GM23338 (cell line): Measurements from ENCODE around the gene ITIH5. TPM values are rescaled to one million over a fixed set of nuclear protein-coding genes. Genes with fewer than 3 reads are reported as not detected.

Experiments
- ATAC-seq: fragments of 200-7000 bp; cut with Tn5 transposase; 3 replicates; pipeline ENCODE4 v1.9.1; 2020
- DNase-seq: peaks from one replicate; pipeline ENCODE4 v3.0.0-alpha.2; 2015; ENCODE audit warnings: low spot score
- H2AFZ ChIP-seq: fragments of 200-600 bp; sonication (generic); 2 replicates; pipeline ENCODE4 v1.8.0; 2016; ENCODE audit warnings: antibody characterized with exemption, mild to moderate bottlenecking, moderate library complexity
- H3F3A ChIP-seq: fragments of 200-600 bp; sonication (generic); replicated peaks from 2 replicates; pipeline ENCODE4 v1.8.0; 2017; ENCODE audit warnings: antibody characterized with exemption, mixed run types, low read depth
- H3K27ac ChIP-seq: fragments of 200-600 bp; sonication (generic); 2 replicates; pipeline ENCODE4 v1.6.1; 2016; ENCODE audit warnings: low read depth
- H3K27me3 ChIP-seq: fragments of 200-600 bp; sonication (generic); 2 replicates; pipeline ENCODE4 v1.8.0; 2016; ENCODE audit warnings: mild to moderate bottlenecking, mixed run types, moderate library complexity; ENCODE audit not compliant: insufficient read depth
- H3K36me3 ChIP-seq: fragments of 200-600 bp; sonication (generic); 2 replicates; pipeline ENCODE4 v1.8.0; 2016; ENCODE audit warnings: mild to moderate bottlenecking; ENCODE audit not compliant: insufficient read depth
- H3K4me1 ChIP-seq: fragments of 200-600 bp; sonication (generic); 2 replicates; pipeline ENCODE4 v1.8.0; 2016; ENCODE audit warnings: mild to moderate bottlenecking, moderate library complexity; ENCODE audit not compliant: insufficient read depth
- H3K4me2 ChIP-seq: fragments of 200-600 bp; sonication (generic); 2 replicates; pipeline ENCODE4 v1.7.1; 2017; ENCODE audit warnings: mixed run types
- H3K4me3 ChIP-seq: fragments of 200-600 bp; sonication (generic); 2 replicates; pipeline ENCODE4 v1.6.1; 2016; ENCODE audit warnings: mixed run types
- H3K79me2 ChIP-seq: fragments of 200-600 bp; sonication (generic); replicated peaks from 2 replicates; pipeline ENCODE4 v1.8.0; 2017; ENCODE audit warnings: mild to moderate bottlenecking; ENCODE audit not compliant: insufficient read depth
- H3K9me2 ChIP-seq: fragments of 200-600 bp; sonication (generic); 2 replicates; pipeline ENCODE4 v1.8.0; 2017; ENCODE audit not compliant: insufficient read depth
- H4K20me1 ChIP-seq: fragments of 200-600 bp; sonication (generic); replicated peaks from 2 replicates; pipeline ENCODE4 v1.8.0; 2017; ENCODE audit warnings: mild to moderate bottlenecking; ENCODE audit not compliant: insufficient read depth
- H3K27ac Mint-ChIP-seq: 2 replicates; pipeline ENCODE4 v1.8.0; 2020; ENCODE audit warnings: inconsistent platforms, mild to moderate bottlenecking, moderate library complexity, mixed read lengths
- H3K27me3 Mint-ChIP-seq: 3 replicates; pipeline ENCODE4 v1.8.0; 2022; ENCODE audit warnings: low read depth, mild to moderate bottlenecking, moderate library complexity, mixed read lengths, inconsistent platforms; ENCODE audit not compliant: insufficient read depth, poor library complexity
- H3K36me3 Mint-ChIP-seq: 3 replicates; pipeline ENCODE4 v1.8.0; 2021; ENCODE audit warnings: low read depth, mild to moderate bottlenecking, inconsistent platforms, moderate library complexity, mixed read lengths
- H3K4me1 Mint-ChIP-seq: 3 replicates; pipeline ENCODE4 v1.8.0; 2020; ENCODE audit warnings: mild to moderate bottlenecking, inconsistent platforms, mixed read lengths
- H3K4me3 Mint-ChIP-seq: 3 replicates; pipeline ENCODE4 v1.8.0; 2021; ENCODE audit warnings: moderate library complexity, mild to moderate bottlenecking, inconsistent platforms, mixed read lengths
- H3K9me3 Mint-ChIP-seq: 3 replicates; pipeline ENCODE4 v1.8.0; 2020; ENCODE audit warnings: moderate library complexity, mild to moderate bottlenecking, inconsistent platforms, mixed read lengths
- CREB1 ChIP-seq: fragments of 250-450 bp; sonication (Bioruptor Pico); IDR thresholded peaks from 2 replicates; pipeline ENCODE4 v1.5.0; 2020; ENCODE audit warnings: low read depth, mild to moderate bottlenecking, moderate library complexity
- CTCF ChIP-seq, 2 experiments: fragments of 200-600 bp in 1 of 2; sonication (generic) in 1 of 2; conservative IDR thresholded peaks; 2 replicates each; pipeline versions ENCODE4 v1.5.1 to v1.6.1; 2016 to 2017; ENCODE audit warnings: antibody characterized with exemption in 2 of 2, low read depth in 2 of 2, mild to moderate bottlenecking in 2 of 2, moderate library complexity in 1 of 2
- ETS1 ChIP-seq: IDR thresholded peaks from 2 replicates; pipeline ENCODE4 v1.6.1; 2016; ENCODE audit warnings: antibody characterized with exemption
- EZH2 ChIP-seq: fragments of 200-600 bp; sonication (generic); IDR thresholded peaks from one replicate; pipeline ENCODE4 v1.8.0; 2017; ENCODE audit warnings: antibody characterized with exemption, mild to moderate bottlenecking, low read depth; ENCODE audit not compliant: unreplicated experiment
- EZH2phosphoT487 ChIP-seq: fragments of 200-600 bp; sonication (generic); IDR thresholded peaks from one replicate; pipeline ENCODE4 v1.8.1; 2018; ENCODE audit warnings: antibody characterized with exemption; ENCODE audit not compliant: unreplicated experiment
- JUNB ChIP-seq: IDR thresholded peaks from one replicate; pipeline ENCODE4 v1.6.1; 2016; ENCODE audit warnings: antibody characterized with exemption; ENCODE audit not compliant: unreplicated experiment
- NANOG ChIP-seq: IDR thresholded peaks from 2 replicates; pipeline ENCODE4 v1.6.1; 2016; ENCODE audit warnings: antibody characterized with exemption, borderline replicate concordance
- POLR2AphosphoS5 ChIP-seq: IDR thresholded peaks from 2 replicates; pipeline ENCODE4 v1.6.1; 2016; ENCODE audit warnings: antibody characterized with exemption, low read depth
- ZNF114 ChIP-seq: fragments of 250-450 bp; sonication (Bioruptor Pico); IDR thresholded peaks from 2 replicates; pipeline ENCODE4 v1.5.0; 2020; ENCODE audit warnings: mild to moderate bottlenecking, moderate library complexity
- ZNF331 ChIP-seq: fragments of 250-450 bp; sonication (Bioruptor Pico); IDR thresholded peaks from 2 replicates; pipeline ENCODE4 v1.5.0; 2020; ENCODE audit warnings: low read depth, mild to moderate bottlenecking, moderate library complexity
- polyA plus RNA-seq: library from polyadenylated mRNA; unstranded; fragments of >200 nt; fragmentation: Nextera tagmentation; extraction: Ambion mirVana; gene quantifications from 2 replicates; pipeline ENCODE4 v1.2.1, GENCODE V29; 2016
- total RNA-seq: library from RNA; depleted of rRNA; stranded (reverse); fragments of >200 nt; shearing (Covaris generic); gene quantifications from 2 replicates; pipeline ENCODE4 v1.2.3, GENCODE V29; 2014

Gene ITIH5
- total and polyA plus RNA-seq, 2 experiments from 2014 or later, result 0.99 to 2.2 TPM

DNA sequence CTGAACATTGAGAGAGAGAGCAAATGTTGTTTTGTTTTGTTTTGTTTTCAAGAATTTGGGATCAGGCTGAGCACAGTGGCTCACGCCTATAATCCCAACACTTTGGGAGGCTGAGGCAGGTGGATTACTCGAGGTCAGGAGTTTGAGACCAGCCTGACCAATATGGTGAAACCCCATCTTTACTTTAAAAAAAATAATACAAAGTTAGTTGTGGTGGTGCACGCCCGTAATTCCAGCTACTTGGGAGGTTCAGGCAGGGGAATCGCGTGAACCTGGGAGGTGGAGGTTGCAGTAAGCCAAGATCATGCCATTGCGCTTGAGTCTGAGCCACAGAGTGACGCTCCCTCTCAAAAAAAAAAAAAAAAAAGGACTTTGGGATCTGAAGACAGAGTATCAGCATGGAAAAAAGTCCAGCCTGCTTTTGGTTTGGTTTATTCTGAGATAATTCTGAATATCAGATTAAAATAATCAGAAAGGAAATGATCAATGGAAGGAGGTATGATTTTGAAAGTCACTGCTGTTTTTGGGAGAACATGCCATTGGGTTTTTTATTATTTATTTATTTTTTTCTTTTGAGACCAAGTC is 34.5 kb upstream of the ITIH5 start:
- no peak overlapping the region for H3K27ac Mint-ChIP-seq
- H3K36me3 Mint-ChIP-seq, result no peaks in the 10 kb centered on the region
- Histone ChIP-seq H4K20me1 (no peaks in the 10 kb centered on the region), H3K4me1 (no peaks in the 10 kb centered on the region; the same call in 1 of the 2 replicates), H3K27ac (no peak overlapping the region), H3K79me2 (no peaks in the 10 kb centered on the region), H3F3A (no peaks in the 10 kb centered on the region), H2AFZ (no peak overlapping the region), H3K27me3 (no peaks in the 10 kb centered on the region), H3K4me2 (no peak overlapping the region), H3K9me2 (no peaks in the 10 kb centered on the region), H3K36me3 (no peaks in the 10 kb centered on the region), H3K4me3 (no peak overlapping the region)
- no peak for TF ChIP-seq ZNF114 (CRISPR knock-in tag)
- no peak for TF ChIP-seq ETS1
- TF ChIP-seq EZH2phosphoT487, result no peak
- TF ChIP-seq NANOG, result no peak
- no peak for TF ChIP-seq POLR2AphosphoS5
- TF ChIP-seq JUNB, result no peak
- no peak for TF ChIP-seq CTCF (conservative IDR thresholded peaks at IDR 0.05; ENCODE audit: low read depth in 2 of 2)
- ATAC-seq, result no peak
- no peak for DNase-seq
- peaks cover 10% of the 10 kb centered on the region for H3K4me1 Mint-ChIP-seq
- no peak overlapping the region for H3K4me3 Mint-ChIP-seq
- H3K9me3 Mint-ChIP-seq, result no peaks in the 10 kb centered on the region
- peaks cover 2% of the 10 kb centered on the region for H3K27me3 Mint-ChIP-seq

- Mint-ChIP-seq H3K4me1 (peaks cover 7% of the 10 kb centered on the region), H3K27ac (no peak overlapping the region), H3K27me3 (peaks cover 2% of the 10 kb centered on the region), H3K4me3 (no peak overlapping the region), H3K9me3 (no peaks in the 10 kb centered on the region), H3K36me3 (no peaks in the 10 kb centered on the region)
- Histone ChIP-seq H3K27ac (no peak overlapping the region), H3K4me1 (no peaks in the 10 kb centered on the region; the same call in 1 of the 2 replicates), H3K9me2 (no peaks in the 10 kb centered on the region), H3K79me2 (no peaks in the 10 kb centered on the region), H4K20me1 (no peaks in the 10 kb centered on the region), H3K36me3 (no peaks in the 10 kb centered on the region), H3K27me3 (no peaks in the 10 kb centered on the region), H3K4me3 (no peak overlapping the region), H3F3A (no peaks in the 10 kb centered on the region), H3K4me2 (no peak overlapping the region), H2AFZ (0 out of 2 replicates have a peak overlapping the region, but pooled peaks have one; percentile 38)
- DNase-seq (no peak), ATAC-seq (no peak)
- TF ChIP-seq POLR2AphosphoS5 (no peak), ZNF331 (CRISPR knock-in tag) (no peak), CREB1 (no peak), NANOG (no peak), EZH2phosphoT487 (no peak), EZH2 (no peak), ZNF114 (CRISPR knock-in tag) (no peak), JUNB (no peak), ETS1 (no peak)
Measured at GRCh38 chr10:7700577-7701125, 33.9 kb upstream of the ITIH5 start.
